K562 (cell line): ENCODE results near the gene PGK2. TPM values are rescaled to one million over a fixed set of nuclear protein-coding genes. Genes with fewer than 3 reads are reported as not detected.

Experiments
- ARID4B ChIP-seq: sonication (generic); formaldehyde crosslinking; IDR thresholded peaks from 2 replicates; pipeline ENCODE4 v1.8.0; 2022; ENCODE audit warnings: mild to moderate bottlenecking, missing genetic modification reagents
- CTBP1 ChIP-seq: fragments of 450-650 bp; IDR thresholded peaks from 2 replicates; pipeline ENCODE4 v1.6.1; 2016; ENCODE audit warnings: borderline replicate concordance
- FOXJ3 ChIP-seq: sonication (generic); formaldehyde crosslinking; IDR thresholded peaks from 2 replicates; pipeline ENCODE4 v1.4.0; 2020; ENCODE audit warnings: mild to moderate bottlenecking, missing genetic modification reagents
- IRF9 ChIP-seq: fragments of 450-650 bp; IDR thresholded peaks from 2 replicates; pipeline ENCODE4 v1.6.1; 2016; ENCODE audit warnings: missing biosample characterization, missing genetic modification characterization
- SRSF3 ChIP-seq: fragments of 200-400 bp; formaldehyde crosslinking; IDR thresholded peaks from 2 replicates; pipeline ENCODE4 v1.6.1; 2016; ENCODE audit warnings: mild to moderate bottlenecking, low read length, moderate library complexity; ENCODE audit not compliant: insufficient read depth
- ZNF143 ChIP-seq: sonication (generic); formaldehyde crosslinking; IDR thresholded peaks from 2 replicates; pipeline ENCODE4 v1.9.0; 2022; ENCODE audit warnings: mild to moderate bottlenecking, missing genetic modification reagents
- polyA plus RNA-seq, 8 experiments: library from polyadenylated mRNA; depleted of rRNA in 4 of 8; stranded (reverse) in 5 of 8; unstranded in 3 of 8; fragments of >200 nt; fragmentation: Nextera tagmentation in 2 of 8; fragmentation: Illumina TruSeq in 1 of 8; extraction: Ambion mirVana in 2 of 8; extraction: Trizol in 1 of 8; gene quantifications; 2 replicates each; pipeline versions ENCODE4 v1.2.1 to v1.2.3, GENCODE V29; 2011 to 2014; ENCODE audit warnings: inconsistent platforms in 1 of 8, missing spikeins in 1 of 8
- total RNA-seq, 7 experiments: library from RNA; depleted of rRNA in 6 of 7; stranded (reverse); fragments of >200 nt in 6 of 7; fragmentation: Illumina TruSeq in 2 of 7; extraction: Trizol in 2 of 7; gene quantifications; 2 replicates each; pipeline versions ENCODE4 v1.2.1 to v1.2.3, GENCODE V29; 2011 to 2021; ENCODE audit warnings: low replicate concordance in 1 of 7
- TF ChIP-seq, protein P1 (sequence below): fragments of 450-650 bp; conservative IDR thresholded peaks from 2 replicates; pipeline ENCODE4 v1.6.1; 2016; ENCODE audit warnings: missing genetic modification characterization, low read depth, mild to moderate bottlenecking, missing compliant biosample characterization, moderate library complexity
- TF ChIP-seq, protein P2 (sequence below), 2 experiments: fragments of 450-650 bp in 1 of 2; sonication (generic) in 1 of 2; formaldehyde crosslinking in 1 of 2; IDR thresholded peaks in 1 of 2; conservative IDR thresholded peaks in 1 of 2; 2 replicates each; pipeline versions ENCODE4 v1.6.1 to v1.8.1; 2016 to 2023; ENCODE audit warnings: mild to moderate bottlenecking in 2 of 2, moderate library complexity in 2 of 2, inconsistent platforms in 1 of 2, missing genetic modification reagents in 1 of 2

The PGK2 gene
- total and polyA plus RNA-seq, 9 of the 15 experiments (the other 6 are each of a cell fraction or from before 2014, with no cell fraction given) = not detected

GRCh38 chr6:49736017-49736508, 51.0 kb downstream of the PGK2 start (continued):
- TF ChIP-seq, protein P1, sequence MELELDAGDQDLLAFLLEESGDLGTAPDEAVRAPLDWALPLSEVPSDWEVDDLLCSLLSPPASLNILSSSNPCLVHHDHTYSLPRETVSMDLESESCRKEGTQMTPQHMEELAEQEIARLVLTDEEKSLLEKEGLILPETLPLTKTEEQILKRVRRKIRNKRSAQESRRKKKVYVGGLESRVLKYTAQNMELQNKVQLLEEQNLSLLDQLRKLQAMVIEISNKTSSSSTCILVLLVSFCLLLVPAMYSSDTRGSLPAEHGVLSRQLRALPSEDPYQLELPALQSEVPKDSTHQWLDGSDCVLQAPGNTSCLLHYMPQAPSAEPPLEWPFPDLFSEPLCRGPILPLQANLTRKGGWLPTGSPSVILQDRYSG (tag) = no peak
- TF ChIP-seq ARID4B (CRISPR knock-in tag) = no peak
- no peak for TF ChIP-seq SRSF3
- no peak for TF ChIP-seq FOXJ3 (CRISPR knock-in tag)
- no peak for TF ChIP-seq ZNF143
- no peak for TF ChIP-seq IRF9 (tag)
- TF ChIP-seq CTBP1 = 0 out of 2 replicates have a peak, but pooled peaks have one; percentile 30
- TF ChIP-seq, protein P2, sequence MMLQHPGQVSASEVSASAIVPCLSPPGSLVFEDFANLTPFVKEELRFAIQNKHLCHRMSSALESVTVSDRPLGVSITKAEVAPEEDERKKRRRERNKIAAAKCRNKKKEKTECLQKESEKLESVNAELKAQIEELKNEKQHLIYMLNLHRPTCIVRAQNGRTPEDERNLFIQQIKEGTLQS (IDR thresholded peaks at IDR 0.05) = no peak
- TF ChIP-seq, protein P2 (CRISPR knock-in tag; conservative IDR thresholded peaks at IDR 0.05) = no peak
- TF ChIP-seq, all 486 proteins: peak for 98

Other genes with a start within 250 kb of the PGK2 start
Only the 7 nearest of the 8 such genes appear.
- gene RHAG, start 150.4 kb downstream of the PGK2 start, total RNA-seq (2014; rRNA removed) = 290 and 296 TPM in 2 replicates
- gene RHAG, start 150.4 kb downstream of the PGK2 start, total RNA-seq (2014; rRNA removed; fragmentation: Illumina TruSeq; extraction: Trizol) = 505 and 540 TPM in 2 replicates
- gene RHAG, start 150.4 kb downstream of the PGK2 start, total RNA-seq (2015; rRNA removed; fragmentation: Illumina TruSeq; extraction: Trizol) = 394 and 412 TPM in 2 replicates
- gene RHAG, start 150.4 kb downstream of the PGK2 start, total RNA-seq (2021) = 327 and 345 TPM in 2 replicates
- gene RHAG, start 150.4 kb downstream of the PGK2 start, polyA plus RNA-seq (2011; rRNA removed) = 900 and 1,096 TPM in 2 replicates
- 433 and 532 TPM in 2 replicates for gene RHAG, start 150.4 kb downstream of the PGK2 start, polyA plus RNA-seq (2014; fragmentation: Illumina TruSeq; extraction: Trizol)
- 1,000 to 10,000 TPM; 1,125 to 1,202 TPM for gene RHAG, start 150.4 kb downstream of the PGK2 start, polyA plus RNA-seq (2014; fragmentation: Nextera tagmentation; extraction: Ambion mirVana)
- gene RHAG, start 150.4 kb downstream of the PGK2 start, polyA plus RNA-seq (2014; rRNA removed) = 359 and 423 TPM in 2 replicates
- not detected in 2 replicates for gene CRISP2, start 73.7 kb downstream of the PGK2 start, total RNA-seq (2014; rRNA removed)
- 0.13 TPM in 1 of 2 replicates, not detected in the other for gene CRISP2, start 73.7 kb downstream of the PGK2 start, total RNA-seq (2014; rRNA removed; fragmentation: Illumina TruSeq; extraction: Trizol)
- gene CRISP2, start 73.7 kb downstream of the PGK2 start, total RNA-seq (2015; rRNA removed; fragmentation: Illumina TruSeq; extraction: Trizol) = not detected in 2 replicates
- gene CRISP2, start 73.7 kb downstream of the PGK2 start, total RNA-seq (2021) = not detected in 2 replicates
- 0.07 TPM in 1 of 2 replicates, not detected in the other for gene CRISP2, start 73.7 kb downstream of the PGK2 start, polyA plus RNA-seq (2011; rRNA removed)
- 0.15 TPM in 1 of 2 replicates, not detected in the other for gene CRISP2, start 73.7 kb downstream of the PGK2 start, polyA plus RNA-seq (2014; fragmentation: Illumina TruSeq; extraction: Trizol)
- gene CRISP2, start 73.7 kb downstream of the PGK2 start, polyA plus RNA-seq (2014; fragmentation: Nextera tagmentation; extraction: Ambion mirVana) = not detected
- gene CRISP2, start 73.7 kb downstream of the PGK2 start, polyA plus RNA-seq (2014; rRNA removed) = not detected in 2 replicates
- gene CRISP3, start 42.9 kb downstream of the PGK2 start, total RNA-seq (2014; rRNA removed) = 0.29 and 0.36 TPM in 2 replicates
- 0.58 and 0.77 TPM in 2 replicates for gene CRISP3, start 42.9 kb downstream of the PGK2 start, total RNA-seq (2014; rRNA removed; fragmentation: Illumina TruSeq; extraction: Trizol)
- gene CRISP3, start 42.9 kb downstream of the PGK2 start, total RNA-seq (2015; rRNA removed; fragmentation: Illumina TruSeq; extraction: Trizol) = 1.8 and 2.0 TPM in 2 replicates
- gene CRISP3, start 42.9 kb downstream of the PGK2 start, total RNA-seq (2021) = 0.29 and 0.31 TPM in 2 replicates
- gene CRISP3, start 42.9 kb downstream of the PGK2 start, polyA plus RNA-seq (2011; rRNA removed) = 0.55 and 0.79 TPM in 2 replicates
- 0.64 and 0.94 TPM in 2 replicates for gene CRISP3, start 42.9 kb downstream of the PGK2 start, polyA plus RNA-seq (2014; fragmentation: Illumina TruSeq; extraction: Trizol)
- gene CRISP3, start 42.9 kb downstream of the PGK2 start, polyA plus RNA-seq (2014; fragmentation: Nextera tagmentation; extraction: Ambion mirVana) = under 1 TPM; 0.39 to 0.73 TPM
- 0.21 and 0.23 TPM in 2 replicates for gene CRISP3, start 42.9 kb downstream of the PGK2 start, polyA plus RNA-seq (2014; rRNA removed)
- gene CRISP1, start 79.2 kb upstream of the PGK2 start, total RNA-seq (2014; rRNA removed) = not detected in 2 replicates
- gene CRISP1, start 79.2 kb upstream of the PGK2 start, total RNA-seq (2014; rRNA removed; fragmentation: Illumina TruSeq; extraction: Trizol) = not detected in 2 replicates
- not detected in 2 replicates for gene CRISP1, start 79.2 kb upstream of the PGK2 start, total RNA-seq (2015; rRNA removed; fragmentation: Illumina TruSeq; extraction: Trizol)
- gene CRISP1, start 79.2 kb upstream of the PGK2 start, total RNA-seq (2021) = not detected in 2 replicates
- gene CRISP1, start 79.2 kb upstream of the PGK2 start, polyA plus RNA-seq (2011; rRNA removed) = not detected in 2 replicates
- not detected in 2 replicates for gene CRISP1, start 79.2 kb upstream of the PGK2 start, polyA plus RNA-seq (2014; fragmentation: Illumina TruSeq; extraction: Trizol)
- gene CRISP1, start 79.2 kb upstream of the PGK2 start, polyA plus RNA-seq (2014; fragmentation: Nextera tagmentation; extraction: Ambion mirVana) = not detected
- not detected in 2 replicates for gene CRISP1, start 79.2 kb upstream of the PGK2 start, polyA plus RNA-seq (2014; rRNA removed)
- not detected in 2 replicates for gene DEFB114, start 176.9 kb upstream of the PGK2 start, total RNA-seq (2014; rRNA removed)
- gene DEFB114, start 176.9 kb upstream of the PGK2 start, total RNA-seq (2014; rRNA removed; fragmentation: Illumina TruSeq; extraction: Trizol) = not detected in 2 replicates
- not detected in 2 replicates for gene DEFB114, start 176.9 kb upstream of the PGK2 start, total RNA-seq (2015; rRNA removed; fragmentation: Illumina TruSeq; extraction: Trizol)
- gene DEFB114, start 176.9 kb upstream of the PGK2 start, total RNA-seq (2021) = not detected in 2 replicates
- gene DEFB114, start 176.9 kb upstream of the PGK2 start, polyA plus RNA-seq (2011; rRNA removed) = not detected in 2 replicates
- not detected in 2 replicates for gene DEFB114, start 176.9 kb upstream of the PGK2 start, polyA plus RNA-seq (2014; fragmentation: Illumina TruSeq; extraction: Trizol)
- not detected for gene DEFB114, start 176.9 kb upstream of the PGK2 start, polyA plus RNA-seq (2014; fragmentation: Nextera tagmentation; extraction: Ambion mirVana)
- not detected in 2 replicates for gene DEFB114, start 176.9 kb upstream of the PGK2 start, polyA plus RNA-seq (2014; rRNA removed)
- gene DEFB113, start 182.3 kb upstream of the PGK2 start, total RNA-seq (2014; rRNA removed) = not detected in 2 replicates
- gene DEFB113, start 182.3 kb upstream of the PGK2 start, total RNA-seq (2014; rRNA removed; fragmentation: Illumina TruSeq; extraction: Trizol) = not detected in 2 replicates
- gene DEFB113, start 182.3 kb upstream of the PGK2 start, total RNA-seq (2015; rRNA removed; fragmentation: Illumina TruSeq; extraction: Trizol) = not detected in 2 replicates
- not detected in 2 replicates for gene DEFB113, start 182.3 kb upstream of the PGK2 start, total RNA-seq (2021)
- not detected in 2 replicates for gene DEFB113, start 182.3 kb upstream of the PGK2 start, polyA plus RNA-seq (2011; rRNA removed)
- not detected in 2 replicates for gene DEFB113, start 182.3 kb upstream of the PGK2 start, polyA plus RNA-seq (2014; fragmentation: Illumina TruSeq; extraction: Trizol)
- gene DEFB113, start 182.3 kb upstream of the PGK2 start, polyA plus RNA-seq (2014; fragmentation: Nextera tagmentation; extraction: Ambion mirVana) = not detected
- not detected in 2 replicates for gene DEFB113, start 182.3 kb upstream of the PGK2 start, polyA plus RNA-seq (2014; rRNA removed)
- gene DEFB110, start 234.7 kb upstream of the PGK2 start, total RNA-seq (2014; rRNA removed) = not detected in 2 replicates
- not detected in 2 replicates for gene DEFB110, start 234.7 kb upstream of the PGK2 start, total RNA-seq (2014; rRNA removed; fragmentation: Illumina TruSeq; extraction: Trizol)
- gene DEFB110, start 234.7 kb upstream of the PGK2 start, total RNA-seq (2015; rRNA removed; fragmentation: Illumina TruSeq; extraction: Trizol) = not detected in 2 replicates
- gene DEFB110, start 234.7 kb upstream of the PGK2 start, total RNA-seq (2021) = not detected in 2 replicates
- gene DEFB110, start 234.7 kb upstream of the PGK2 start, polyA plus RNA-seq (2011; rRNA removed) = not detected in 2 replicates
- not detected in 2 replicates for gene DEFB110, start 234.7 kb upstream of the PGK2 start, polyA plus RNA-seq (2014; fragmentation: Illumina TruSeq; extraction: Trizol)
- gene DEFB110, start 234.7 kb upstream of the PGK2 start, polyA plus RNA-seq (2014; fragmentation: Nextera tagmentation; extraction: Ambion mirVana) = not detected
- not detected in 2 replicates for gene DEFB110, start 234.7 kb upstream of the PGK2 start, polyA plus RNA-seq (2014; rRNA removed)